Subcutaneous adipose tissue (tissue), 4 donors: ENCODE results near the gene LGI4. TPM values are rescaled to one million over a fixed set of nuclear protein-coding genes. Genes with fewer than 3 reads are reported as not detected.

ENCODE experiments used
- CTCF ChIP-seq: fragments of 450-650 bp; IDR thresholded peaks from one replicate; pipeline ENCODE4 v1.5.1; 2016; ENCODE audit warnings: low read depth, mild to moderate bottlenecking, control low read depth, antibody characterized with exemption, moderate library complexity
- total RNA-seq, 4 donors: library from RNA; depleted of rRNA; stranded (reverse); fragments of >200 nt; gene quantifications; one replicate each; pipeline ENCODE4 v1.1.0, GENCODE V29; 2016

Gene LGI4
- total RNA-seq, 4 donors from 2014 or later: 11.6 to 34.1 (median 21.3) TPM

- TF ChIP-seq CTCF: no peak
Measured at GRCh38 chr19:35143231-35143715, 8.4 kb upstream of the LGI4 start, which contains the start of gene FXYD7. Gene FXYD7, plus strand, starts transcription at chr19:35143255. Its CDS starts 79 bp downstream, at chr19:35143334.

DNA sequence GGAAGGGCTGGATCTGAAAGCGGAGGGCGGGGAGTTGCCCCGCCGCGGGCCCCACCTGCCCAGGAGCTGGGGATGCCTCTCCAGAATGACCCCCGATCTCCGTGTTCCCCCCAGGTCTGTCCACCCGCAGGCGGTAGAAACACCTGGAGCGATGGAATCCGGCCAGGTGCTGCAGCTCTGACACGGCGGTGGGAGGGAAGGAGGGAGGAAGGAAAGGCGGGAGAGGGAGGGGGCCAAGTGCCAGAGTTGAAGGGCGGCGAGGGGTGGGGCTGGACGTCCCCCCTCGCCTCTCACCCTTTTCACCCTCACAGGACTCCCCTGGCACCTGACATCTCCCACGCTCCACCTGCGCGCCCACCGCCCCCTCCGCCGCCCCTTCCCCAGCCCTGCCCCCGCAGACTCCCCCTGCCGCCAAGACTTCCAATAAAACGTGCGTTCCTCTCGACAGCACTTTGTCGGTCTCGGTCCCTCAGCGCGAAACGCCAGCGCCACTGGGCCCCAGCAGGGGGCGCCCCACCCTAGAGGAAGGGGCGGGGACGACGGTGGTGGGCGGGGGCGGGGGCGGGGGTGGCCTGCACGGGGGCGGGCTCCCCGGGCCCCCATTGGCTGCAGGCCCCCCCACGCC is 7.9 kb upstream of the LGI4 start:
- no peak for TF ChIP-seq CTCF

DNA sequence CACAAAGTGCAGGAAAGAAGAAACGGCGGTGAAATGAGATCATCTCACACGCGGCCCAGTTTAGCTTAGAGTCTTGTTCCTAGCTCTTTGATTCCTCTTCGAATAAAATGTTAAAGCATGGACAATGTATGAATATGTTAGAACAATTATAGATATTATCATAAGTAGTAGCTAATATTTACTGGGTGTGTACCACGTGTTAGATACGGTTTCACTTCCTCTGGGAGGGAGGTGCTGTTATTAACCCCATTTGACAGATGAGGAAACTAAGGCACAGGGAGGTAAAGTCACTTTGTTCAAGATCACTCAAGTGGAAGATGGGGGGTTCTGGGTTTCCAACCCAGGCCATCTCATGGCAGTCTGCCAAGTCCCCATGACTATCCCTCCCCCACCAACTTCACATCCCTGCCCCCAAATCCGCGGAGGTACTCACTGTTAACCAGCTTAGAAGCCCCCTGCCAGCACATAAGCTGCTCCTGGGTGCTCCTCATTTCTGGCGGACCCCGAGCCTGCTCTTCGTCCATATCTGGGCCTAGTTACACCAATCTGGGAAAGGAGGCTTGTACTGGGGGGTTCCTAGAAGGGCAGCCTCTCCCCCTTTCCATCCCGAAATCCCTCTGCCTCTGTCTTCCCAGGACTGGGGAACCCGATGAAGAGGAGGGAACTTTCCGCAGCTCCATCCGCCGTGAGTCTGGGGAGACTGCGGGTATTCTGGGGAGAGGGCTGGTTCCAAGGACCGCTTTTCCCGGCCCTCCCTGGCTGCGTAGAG is 7.2 kb upstream of the LGI4 start:
- TF ChIP-seq CTCF: no peak

- no peak for TF ChIP-seq CTCF
Measured at GRCh38 chr19:35140962-35141836, 6.3 kb upstream of the LGI4 start.

DNA sequence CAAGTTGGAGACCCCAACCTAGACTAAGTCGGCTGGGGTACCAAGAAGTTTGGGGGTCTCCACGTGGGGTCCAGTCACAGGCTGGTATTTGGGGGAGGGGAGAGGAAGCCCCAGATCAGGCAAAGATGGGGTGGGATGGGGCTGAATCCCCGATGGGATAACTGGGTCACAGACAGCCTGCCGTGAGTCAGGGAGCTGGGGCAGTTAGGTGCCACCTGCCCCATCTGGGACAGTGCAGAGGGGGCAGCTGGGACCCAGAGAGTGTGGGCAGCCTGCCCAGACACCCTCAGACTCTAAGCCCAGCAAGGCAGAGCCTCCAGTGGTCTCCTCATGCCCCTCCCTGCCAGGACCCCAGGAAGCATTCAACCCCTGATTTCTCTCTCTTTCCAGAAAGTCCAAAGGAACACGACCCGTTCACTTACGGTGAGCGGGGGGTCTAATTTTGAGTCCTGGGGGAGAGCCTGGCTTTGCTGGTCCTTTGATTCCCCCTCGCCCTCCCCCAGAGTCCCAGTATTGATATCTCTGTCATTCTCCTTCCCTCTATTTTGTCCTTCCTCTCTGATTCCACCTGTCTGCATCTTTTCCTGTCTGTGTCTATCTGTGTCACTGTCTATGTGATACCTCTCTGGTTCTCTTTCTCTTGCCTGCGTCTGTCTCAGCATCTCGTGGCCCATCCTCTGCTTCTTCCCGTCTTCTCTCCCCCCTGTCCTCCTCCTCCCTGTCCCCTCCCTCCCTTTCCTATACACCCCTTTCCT is 5.5 kb upstream of the LGI4 start:
- TF ChIP-seq CTCF: no peak

DNA sequence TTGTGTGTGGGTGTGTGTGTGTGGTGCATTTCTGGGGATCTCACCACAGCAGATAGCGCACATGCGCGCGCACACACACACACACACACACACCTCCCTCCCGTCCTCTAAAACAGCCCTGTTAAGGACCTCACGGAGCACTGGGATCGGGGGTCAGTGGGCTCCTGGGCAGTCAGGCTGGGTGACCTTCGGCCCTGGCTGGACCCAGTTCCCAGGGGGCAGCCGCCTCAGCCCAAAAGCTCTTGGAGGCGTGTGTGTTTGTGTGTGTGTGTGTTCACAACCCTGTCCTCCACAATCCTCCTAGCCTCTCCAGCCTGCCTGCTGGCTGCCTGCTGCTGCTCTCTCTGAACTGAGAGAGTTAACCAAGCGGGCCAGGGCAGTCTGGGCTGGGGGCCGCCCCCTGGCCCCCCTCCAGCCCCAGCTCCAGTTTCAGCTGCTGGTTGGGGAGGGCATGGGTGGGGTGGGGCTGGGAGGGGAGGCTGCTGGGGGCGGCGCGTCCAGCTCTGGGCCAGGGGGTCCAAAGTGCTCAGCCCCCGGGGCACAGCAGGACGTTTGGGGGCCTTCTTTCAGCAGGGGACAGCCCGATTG is 3.5 kb upstream of the LGI4 start, which contains the start of gene FXYD1:
Gene FXYD1 (plus strand): TSS at position 520 of the 588 bp plus-strand sequence. CDS start 1,256 bp downstream, outside the sequence.
- no peak for TF ChIP-seq CTCF
